HepG2 (cell line): ENCODE data around the gene GCNT3. TPM values are rescaled to one million over a fixed set of nuclear protein-coding genes. Genes with fewer than 3 reads are reported as not detected.

Experiments used
- ATAC-seq: fragments of 200-7000 bp; cut with Tn5 transposase; 3 replicates; pipeline ENCODE4 v1.9.1; 2020; ENCODE audit warnings: mild to moderate bottlenecking, moderate library complexity
- BruUV-seq: library from RNA; stranded (reverse); fragments of 400-500 nt; replicated peaks from 2 replicates; lab custom pipeline; 2021; lab: Mats Ljungman, UMichigan
- CTCF ChIA-PET: fragments of 300-600 bp; formaldehyde crosslinking; extraction: SDS; loops from one replicate; lab custom pipeline; 2021; ENCODE audit warnings: low total read pairs, inconsistent platforms, low intra/inter-chr PET ratio; lab: Yijun Ruan, JAX
- POLR2A ChIA-PET: fragments of 350-600 bp; sonication (Branson Sonifier 250); formaldehyde crosslinking; loops from one replicate; lab custom pipeline; 2020; ENCODE audit warnings: antibody characterized with exemption, inconsistent platforms; lab: Yijun Ruan, JAX
- DNase-seq: peaks from one replicate; pipeline ENCODE4 v3.0.0-alpha.2; 2015; ENCODE audit warnings: low spot score
- FAIRE-seq: peaks from 3 replicates; lab custom pipeline; 2011; peaks lifted over from hg19 to GRCh38; lab: Jason Lieb, UNC
- H2AFZ ChIP-seq: one replicate; pipeline ENCODE4 v1.6.1; 2011; ENCODE audit warnings: low read length, inconsistent platforms
- H3K27ac ChIP-seq: fragments of 300-600 bp; 3 replicates; pipeline ENCODE4 v1.8.0; 2011; ENCODE audit warnings: mixed run types, mild to moderate bottlenecking, mixed read lengths, low read length, inconsistent platforms; ENCODE audit not compliant: insufficient read depth; ENCODE audit errors: extremely low read length
- H3K27me3 ChIP-seq, 2 experiments: fragments of 200-600 bp in 1 of 2; 2 replicates in 1 of 2; 3 replicates in 1 of 2; pipeline versions ENCODE4 v1.6.0 to v1.8.0; 2011; ENCODE audit warnings: low read length in 2 of 2, mild to moderate bottlenecking in 2 of 2, moderate library complexity in 2 of 2, inconsistent platforms in 1 of 2; ENCODE audit not compliant: insufficient read depth in 2 of 2, control insufficient read depth in 1 of 2
- H3K36me3 ChIP-seq, 2 experiments: fragments of 200-600 bp in 1 of 2; replicated peaks in 1 of 2; 2 replicates in 1 of 2; 3 replicates in 1 of 2; pipeline versions ENCODE4 v1.5.1 to v1.8.0; 2011; ENCODE audit warnings: low read length in 2 of 2, inconsistent platforms in 1 of 2; ENCODE audit not compliant: insufficient read depth in 2 of 2, control insufficient read depth in 1 of 2
- H3K4me1 ChIP-seq: 2 replicates; pipeline ENCODE4 v1.5.1; 2012; ENCODE audit warnings: low read length, inconsistent platforms; ENCODE audit not compliant: insufficient read depth
- H3K4me2 ChIP-seq: 2 replicates; pipeline ENCODE4 v1.6.0; 2011; ENCODE audit warnings: low read depth, low read length, inconsistent platforms
- H3K4me3 ChIP-seq, 3 experiments: fragments of 200-600 bp in 1 of 3; sonication (generic), shearing (Covaris generic) in 1 of 3; replicated peaks in 1 of 3; 2 replicates each; pipeline ENCODE4 v1.5.1; 2011 to 2016; ENCODE audit warnings: low read length in 3 of 3, inconsistent platforms in 2 of 3, low read depth in 2 of 3, mild to moderate bottlenecking in 2 of 3, control low read depth in 1 of 3, mixed read lengths in 1 of 3; ENCODE audit not compliant: insufficient read depth in 1 of 3
- H3K79me2 ChIP-seq: one replicate; pipeline ENCODE4 v1.6.1; 2011; ENCODE audit warnings: low read length, inconsistent platforms; ENCODE audit not compliant: insufficient read depth
- H3K9ac ChIP-seq: 2 replicates; pipeline ENCODE4 v1.6.0; 2011; ENCODE audit warnings: mild to moderate bottlenecking, low read depth, low read length, inconsistent platforms; ENCODE audit not compliant: insufficient read depth
- H3K9me3 ChIP-seq: 2 replicates; pipeline ENCODE4 v1.5.1; 2012; ENCODE audit warnings: mild to moderate bottlenecking, low read length
- H4K20me1 ChIP-seq: 2 replicates; pipeline ENCODE4 v1.6.0; 2011; ENCODE audit warnings: inconsistent platforms, mild to moderate bottlenecking, low read length, moderate library complexity; ENCODE audit not compliant: insufficient read depth
- ATF4 ChIP-seq, 2 experiments: fragments of 450-650 bp in 1 of 2; sonication (generic) in 1 of 2; formaldehyde crosslinking; IDR thresholded peaks; 2 replicates each; pipeline versions ENCODE4 v1.5.0 to v1.8.0; 2020 to 2022; ENCODE audit warnings: mild to moderate bottlenecking in 1 of 2, missing genetic modification reagents in 1 of 2
- CEBPG ChIP-seq: IDR thresholded peaks from 2 replicates; pipeline ENCODE4 v1.6.1; 2016
- CREB1 ChIP-seq, 2 experiments: fragments of 450-650 bp in 1 of 2; IDR thresholded peaks; 2 replicates each; pipeline ENCODE4 v1.6.1; 2016 to 2017; ENCODE audit warnings: control low read depth in 1 of 2, mild to moderate bottlenecking in 1 of 2, missing compliant biosample characterization in 1 of 2, missing genetic modification characterization in 1 of 2
- FOSL2 ChIP-seq: sonication (generic); formaldehyde crosslinking; IDR thresholded peaks from 2 replicates; pipeline ENCODE4 v1.4.0; 2020; ENCODE audit warnings: missing genetic modification reagents
- HHEX ChIP-seq: IDR thresholded peaks from 2 replicates; pipeline ENCODE4 v1.6.1; 2016; ENCODE audit warnings: control low read depth
- MAFF ChIP-seq: IDR thresholded peaks from 2 replicates; pipeline ENCODE4 v1.6.1; 2011; ENCODE audit warnings: low read depth, low read length, improper control_type of control experiment
- MAFK ChIP-seq, 2 experiments: IDR thresholded peaks in 1 of 2; conservative IDR thresholded peaks in 1 of 2; 2 replicates each; pipeline ENCODE4 v1.6.1; 2011; ENCODE audit warnings: improper control_type of control experiment in 2 of 2, low read length in 2 of 2
- NR0B2 ChIP-seq: sonication (generic); formaldehyde crosslinking; IDR thresholded peaks from 2 replicates; pipeline ENCODE4 v1.4.0; 2020; ENCODE audit warnings: mild to moderate bottlenecking, missing genetic modification reagents
- ZNF816 ChIP-seq: sonication (generic); formaldehyde crosslinking; IDR thresholded peaks from 2 replicates; pipeline ENCODE4 v1.8.0; 2022; ENCODE audit warnings: missing genetic modification reagents, mild to moderate bottlenecking, borderline replicate concordance
- ZNF850 ChIP-seq: sonication (generic); formaldehyde crosslinking; conservative IDR thresholded peaks from 2 replicates; pipeline ENCODE4 v1.9.0; 2021; ENCODE audit warnings: mild to moderate bottlenecking, missing genetic modification reagents
- WGBS: methylation state at CpG from one replicate; pipeline ENCODE4 v1.1.6; 2017; ENCODE audit warnings: low lambda C conversion rate; 5-methylcytosine and 5-hydroxymethylcytosine counted together
- in situ Hi-C: cut with HindIII; loops from 2 replicates; pipeline ENCODE4 v1.10.0; 2017; ENCODE audit warnings: low pct_unique_long_range_greater_than_20kb; ENCODE audit not compliant: extremely low pct_ligation_motif_present
- intact Hi-C: fragments of 100-400 bp; cut with micrococcal nuclease; formaldehyde crosslinking; loops from one replicate; pipeline ENCODE4 v1.10.0; 2022; ENCODE audit not compliant: unreplicated experiment
- polyA plus RNA-seq, 8 experiments: library from polyadenylated mRNA; depleted of rRNA in 3 of 8; stranded (reverse) in 7 of 8; unstranded in 1 of 8; fragments of >200 nt; fragmentation: Illumina TruSeq in 4 of 8; extraction: Trizol in 4 of 8; gene quantifications; 2 replicates each; pipeline versions ENCODE4 v1.2.1 to v1.2.3, GENCODE V29; 2011 to 2016; ENCODE audit warnings: low read depth in 4 of 8, missing spikeins in 1 of 8, mixed read lengths in 1 of 8; ENCODE audit not compliant: insufficient read depth in 1 of 8
- total RNA-seq, 5 experiments: library from RNA; depleted of rRNA; stranded (reverse); fragments of >200 nt; fragmentation: Illumina TruSeq; extraction: Trizol; gene quantifications; 2 replicates each; pipeline ENCODE4 v1.2.3, GENCODE V29; 2016; ENCODE audit warnings: low read depth in 1 of 5

GCNT3 gene
- total and polyA plus RNA-seq, 2 of the 13 experiments (the other 11 are each of a cell fraction or from before 2014, with no cell fraction given): 6.8 to 9.8 TPM

- TF ChIP-seq NR0B2 (CRISPR knock-in tag): no peak
- no peak for TF ChIP-seq HHEX (CRISPR knock-in tag)
These were observed 28.5 kb upstream of the GCNT3 start (continued) for GRCh38 chr15:59583088-59583487.

GRCh38 chr15:59587085-59587826 is 24.3 kb upstream of the GCNT3 start:
- Histone ChIP-seq H3K4me3 (no peak overlapping the region), H3K4me2 (no peak overlapping the region), H3K9ac (no peak overlapping the region), H3K36me3 (no peaks in the 10 kb centered on the region), H3K27me3 (no peaks in the 10 kb centered on the region), H3K9me3 (no peaks in the 10 kb centered on the region), H3K27ac (no peak overlapping the region), H3K79me2 (no peaks in the 10 kb centered on the region), H2AFZ (no peak overlapping the region), H4K20me1 (no peaks in the 10 kb centered on the region), H3K4me1 (peaks cover 6% of the 10 kb centered on the region; the same call in 1 of the 2 replicates)
- ChIA-PET CTCF (no interaction called here), POLR2A (interaction anchor here (1.3 kb wide), 1 partner anchor 24 kb away, joined by 3 read pairs; the partner anchor contains the start of gene GCNT3)
- 16% methylated on average over 3 of the region's 3 CpGs for WGBS
- no TSS peak for BruUV-seq
- DNase-seq (no peak), FAIRE-seq (no peak), ATAC-seq (no peak)
- TF ChIP-seq FOSL2 (peak; percentile 45; the same call in 1 of the 2 replicates), CREB1 (IDR thresholded peaks at IDR 0.05) (0 out of 2 replicates have a peak, but pooled peaks have one; percentile 9), CREB1 (CRISPR knock-in tag; IDR thresholded peaks at IDR 0.05) (no peak), MAFF (peak; percentile 79), CEBPG (0 out of 2 replicates have a peak, but pooled peaks have one; percentile 16), MAFK (conservative IDR thresholded peaks at IDR 0.05 in 1 of 2, IDR thresholded peaks at IDR 0.05 in 1 of 2; ENCODE audit: low read length in 2 of 2) (peak; percentile 81 to 88), ZNF850 (CRISPR knock-in tag) (no peak), ZNF816 (no peak), ATF4 (CRISPR knock-in tag; IDR thresholded peaks at IDR 0.05) (peak in 1 of 2 experiments; percentile 61; a peak in 2 of 4 replicates)
- in situ Hi-C loops: no loop called here
- intact Hi-C loops: no loop called here
